Measurements from ENCODE around the gene PI4KA. TPM values are rescaled to one million over a fixed set of nuclear protein-coding genes. Genes with fewer than 3 reads are reported as not detected.

The PI4KA gene
- total RNA-seq, 1 donor from 2014 or later, result 20.4 TPM

- Histone ChIP-seq H3K9me3 (ENCODE audit: control insufficient read depth in 3 of 3, low read length in 3 of 3) (peaks cover 0 to 3% (median 1%) of the 10 kb centered on the region in 3 donors), H3K4me3 (ENCODE audit: low read length in 3 of 3) (no peak overlapping the region), H3K4me1 (ENCODE audit: control insufficient read depth in 3 of 3, insufficient read depth in 3 of 3, low read length in 3 of 3) (no peaks in the 10 kb centered on the region), H3K27ac (ENCODE audit: low read depth, low read length) (no peak overlapping the region), H3K9ac (ENCODE audit: low read depth in 1 of 3, low read length in 3 of 3) (no peak overlapping the region), H3K36me3 (ENCODE audit: control insufficient read depth in 3 of 3, insufficient read depth in 3 of 3, low read length in 3 of 3) (no peaks in the 10 kb centered on the region), H3K27me3 (ENCODE audit: control insufficient read depth in 3 of 3, insufficient read depth in 3 of 3, low read length in 3 of 3) (peaks cover 0 to 11% (median 5%) of the 10 kb centered on the region in 3 donors)
These were observed 198.1 kb downstream of the PI4KA start for GRCh38 chr22:20660441-20661054.

- no peak overlapping the region for H3K27ac ChIP-seq (ENCODE audit: low read depth, low read length)
- H3K27me3 ChIP-seq (ENCODE audit: control insufficient read depth in 3 of 3, insufficient read depth in 3 of 3, low read length in 3 of 3), result peaks cover 0 to 11% (median 5%) of the 10 kb centered on the region in 3 donors
- no peak overlapping the region for H3K4me3 ChIP-seq (ENCODE audit: low read length in 3 of 3)
- peaks cover 0 to 4% (median under 1%) of the 10 kb centered on the region in 3 donors for H3K4me1 ChIP-seq (ENCODE audit: control insufficient read depth in 3 of 3, insufficient read depth in 3 of 3, low read length in 3 of 3)
- H3K9me3 ChIP-seq (ENCODE audit: control insufficient read depth in 3 of 3, low read length in 3 of 3), result peaks cover 0 to 3% (median 1%) of the 10 kb centered on the region in 3 donors
- H3K9ac ChIP-seq (ENCODE audit: low read depth in 1 of 3, low read length in 3 of 3), result no peak overlapping the region
- no peaks in the 10 kb centered on the region for H3K36me3 ChIP-seq (ENCODE audit: control insufficient read depth in 3 of 3, insufficient read depth in 3 of 3, low read length in 3 of 3)
These were observed 198.7 kb downstream of the PI4KA start for GRCh38 chr22:20659920-20660319.

GRCh38 chr22:20659258-20659657 is 199.4 kb downstream of the PI4KA start:
- no peak overlapping the region for H3K4me3 ChIP-seq (ENCODE audit: low read length in 3 of 3)
- H3K27me3 ChIP-seq (ENCODE audit: control insufficient read depth in 3 of 3, insufficient read depth in 3 of 3, low read length in 3 of 3), result peaks cover 0 to 9% (median under 1%) of the 10 kb centered on the region in 3 donors
- H3K27ac ChIP-seq (ENCODE audit: low read depth, low read length), result no peak overlapping the region
- H3K9me3 ChIP-seq (ENCODE audit: control insufficient read depth in 3 of 3, low read length in 3 of 3), result peaks cover 0 to 3% (median 1%) of the 10 kb centered on the region in 3 donors
- H3K36me3 ChIP-seq (ENCODE audit: control insufficient read depth in 3 of 3, insufficient read depth in 3 of 3, low read length in 3 of 3), result no peaks in the 10 kb centered on the region
- peaks cover 5 to 10% (median 6%) of the 10 kb centered on the region in 3 donors for H3K4me1 ChIP-seq (ENCODE audit: control insufficient read depth in 3 of 3, insufficient read depth in 3 of 3, low read length in 3 of 3)
- H3K9ac ChIP-seq (ENCODE audit: low read depth in 1 of 3, low read length in 3 of 3), result no peak overlapping the region

GRCh38 chr22:20658433-20659222 is 200.0 kb downstream of the PI4KA start:
- no peak overlapping the region for H3K9ac ChIP-seq (ENCODE audit: low read depth in 1 of 3, low read length in 3 of 3)
- H3K36me3 ChIP-seq (ENCODE audit: control insufficient read depth in 3 of 3, insufficient read depth in 3 of 3, low read length in 3 of 3), result no peaks in the 10 kb centered on the region
- peaks cover 0 to 3% (median 0%) of the 10 kb centered on the region in 3 donors for H3K27me3 ChIP-seq (ENCODE audit: control insufficient read depth in 3 of 3, insufficient read depth in 3 of 3, low read length in 3 of 3)
- H3K9me3 ChIP-seq (ENCODE audit: control insufficient read depth in 3 of 3, low read length in 3 of 3), result peaks cover 0 to under 1% (median 0%) of the 10 kb centered on the region in 3 donors
- peaks cover 5 to 12% (median 8%) of the 10 kb centered on the region in 3 donors for H3K4me1 ChIP-seq (ENCODE audit: control insufficient read depth in 3 of 3, insufficient read depth in 3 of 3, low read length in 3 of 3)
- H3K27ac ChIP-seq (ENCODE audit: low read depth, low read length), result no peak overlapping the region
- no peak overlapping the region for H3K4me3 ChIP-seq (ENCODE audit: low read length in 3 of 3)

GRCh38 chr22:20657963-20658362 is 200.6 kb downstream of the PI4KA start:
- no peak overlapping the region for H3K9ac ChIP-seq (ENCODE audit: low read depth in 1 of 3, low read length in 3 of 3)
- no peak overlapping the region for H3K27ac ChIP-seq (ENCODE audit: low read depth, low read length)
- H3K9me3 ChIP-seq (ENCODE audit: control insufficient read depth in 3 of 3, low read length in 3 of 3), result no peaks in the 10 kb centered on the region
- no peaks in the 10 kb centered on the region for H3K27me3 ChIP-seq (ENCODE audit: control insufficient read depth in 3 of 3, insufficient read depth in 3 of 3, low read length in 3 of 3)
- no peak overlapping the region for H3K4me3 ChIP-seq (ENCODE audit: low read length in 3 of 3)
- H3K36me3 ChIP-seq (ENCODE audit: control insufficient read depth in 3 of 3, insufficient read depth in 3 of 3, low read length in 3 of 3), result no peaks in the 10 kb centered on the region
- H3K4me1 ChIP-seq (ENCODE audit: control insufficient read depth in 3 of 3, insufficient read depth in 3 of 3, low read length in 3 of 3), result peaks cover 5 to 12% (median 8%) of the 10 kb centered on the region in 3 donors

Other genes starting within 250 kb of the PI4KA start
- not detected for gene SERPIND1, start 84.7 kb downstream of the PI4KA start, total RNA-seq
- 5.2 TPM for gene SNAP29, start 196 bp upstream of the PI4KA start, total RNA-seq
- gene CRKL, start 58.6 kb upstream of the PI4KA start, total RNA-seq, result 45.9 TPM
- under 0.01 TPM for gene AIFM3, start 108.4 kb upstream of the PI4KA start, total RNA-seq
- gene LZTR1, start 123.5 kb upstream of the PI4KA start, total RNA-seq, result 32.4 TPM
- gene THAP7, start 143.3 kb upstream of the PI4KA start, total RNA-seq, result 15.7 TPM
- 11.0 TPM for gene P2RX6, start 156.4 kb upstream of the PI4KA start, total RNA-seq
- 1.6 TPM for gene SLC7A4, start 173.8 kb upstream of the PI4KA start, total RNA-seq
- gene LRRC74B, start 187.1 kb upstream of the PI4KA start, total RNA-seq, result not detected

Data from skeletal muscle tissue (tissue), 4 donors.